ENCODE measurements around the gene PRRC2B.
"Not testable (repeated sequence)": the region's sequence is repeated elsewhere in the genome, so short reads cannot be mapped to it uniquely, and the experiment has no call there.

PRRC2B gene

DNA sequence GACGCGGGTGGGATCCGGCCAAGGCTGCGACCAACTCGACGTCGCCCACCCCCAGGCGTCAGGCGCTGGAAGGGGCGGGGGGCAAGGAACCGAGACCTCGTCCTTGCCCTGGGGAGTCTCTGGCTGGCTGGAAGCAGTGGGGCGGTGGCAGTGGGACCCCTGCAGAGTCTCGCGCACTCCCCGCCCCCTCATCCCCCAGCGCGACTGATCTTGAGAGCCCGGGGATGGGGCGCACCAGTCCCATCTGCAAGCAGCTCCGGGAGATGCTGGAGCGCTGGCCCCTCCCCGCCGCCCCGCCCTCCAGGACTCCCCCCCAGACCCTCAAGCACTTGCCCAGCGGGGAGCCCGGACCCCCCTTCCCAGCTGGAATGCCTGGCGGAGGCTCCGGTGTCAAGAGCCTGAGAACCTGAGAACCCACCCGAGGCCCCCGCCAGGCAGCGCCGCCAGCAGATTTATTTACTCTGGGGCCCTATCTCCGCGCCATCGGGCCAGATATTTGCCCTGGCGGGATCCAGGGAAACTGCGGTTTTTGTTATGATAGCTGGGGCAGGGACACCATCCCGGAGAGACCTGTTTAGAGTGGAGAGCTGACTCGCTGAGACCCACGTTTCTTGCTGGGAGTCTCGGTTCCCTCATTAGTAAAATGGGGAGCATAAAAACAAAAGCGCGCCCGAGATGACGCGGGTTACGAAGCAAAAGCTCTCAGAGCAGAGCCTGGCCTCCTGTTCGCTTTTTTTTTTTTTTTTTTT is 152.6 kb downstream of the PRRC2B start:
- DNase-seq, result no peak

DNA sequence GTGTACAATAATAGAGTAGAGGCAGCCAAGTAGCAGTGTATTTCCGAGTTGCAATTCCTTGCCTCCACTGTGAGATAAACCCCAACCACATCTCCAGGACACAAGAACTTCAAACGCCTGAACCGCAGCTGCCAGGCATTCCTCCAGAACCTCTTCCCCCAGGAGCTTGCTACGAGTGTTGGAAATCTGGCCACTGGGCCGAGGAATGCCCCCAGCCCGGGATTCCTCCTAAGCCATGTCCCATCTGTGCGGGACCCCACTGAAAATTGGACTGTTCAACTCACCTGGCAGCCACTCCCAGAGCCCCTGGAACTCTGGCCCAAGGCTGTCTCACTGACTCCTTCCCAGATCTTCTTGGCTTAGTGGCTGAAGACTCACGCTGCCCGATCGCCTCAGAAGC is 155.3 kb downstream of the PRRC2B start:
- DNase-seq, result not testable (repeated sequence)

All from NCI-H187 (cell line).